K562 (cell line): Measurements from ENCODE around the gene PRMT5. TPM values are rescaled to one million over a fixed set of nuclear protein-coding genes. Genes with fewer than 3 reads are reported as not detected.
A peak's percentile ranks its signal among the peaks of the same experiment; 100 is the strongest.

Experiments used
- FOXJ2 ChIP-seq: fragments of 200-800 bp; sonication (Bioruptor generic); IDR thresholded peaks from 2 replicates; pipeline ENCODE4 v1.6.1; 2016; ENCODE audit warnings: missing genetic modification characterization, missing compliant biosample characterization
- FOXP1 ChIP-seq: sonication (generic); formaldehyde crosslinking; IDR thresholded peaks from 2 replicates; pipeline ENCODE4 v1.8.0; 2022; ENCODE audit warnings: mild to moderate bottlenecking, missing genetic modification reagents
- HMGN3 ChIP-seq: IDR thresholded peaks from 2 replicates; pipeline ENCODE4 v1.6.1; 2011; ENCODE audit warnings: borderline replicate concordance, low read depth, mild to moderate bottlenecking, mixed read lengths, low read length; ENCODE audit not compliant: insufficient read length; ENCODE audit errors: extremely low read depth
- IRF1 ChIP-seq: sonication (generic); formaldehyde crosslinking; IDR thresholded peaks from 2 replicates; pipeline ENCODE4 v1.8.0; 2022; ENCODE audit warnings: missing genetic modification reagents, mild to moderate bottlenecking, borderline replicate concordance
- L3MBTL2 ChIP-seq: fragments of 450-650 bp; IDR thresholded peaks from 2 replicates; pipeline ENCODE4 v1.6.1; 2016; ENCODE audit warnings: mild to moderate bottlenecking, moderate library complexity
- PTBP1 ChIP-seq: fragments of 200-400 bp; formaldehyde crosslinking; IDR thresholded peaks from 2 replicates; pipeline ENCODE4 v1.6.1; 2017; ENCODE audit warnings: low read depth, low read length
- RBBP5 ChIP-seq: fragments of 200-600 bp; sonication (generic); IDR thresholded peaks from 2 replicates; pipeline ENCODE4 v1.6.1; 2012; ENCODE audit warnings: borderline replicate concordance, mild to moderate bottlenecking, low read length, control low read depth, inconsistent platforms; ENCODE audit not compliant: insufficient read depth, poor library complexity, severe bottlenecking
- SMARCA4 ChIP-seq: fragments of 450-650 bp; IDR thresholded peaks from 2 replicates; pipeline ENCODE4 v1.6.1; 2016
- STAT6 ChIP-seq: sonication (generic); formaldehyde crosslinking; IDR thresholded peaks from 2 replicates; pipeline ENCODE4 v1.8.1; 2023; ENCODE audit warnings: mild to moderate bottlenecking, missing genetic modification reagents
- ZFP36 ChIP-seq: fragments of 150-350 bp; IDR thresholded peaks from 2 replicates; pipeline ENCODE4 v1.6.1; 2018; ENCODE audit warnings: low read length, low read depth; ENCODE audit not compliant: partially characterized antibody
- ZKSCAN1 ChIP-seq: fragments of 150-350 bp; IDR thresholded peaks from 2 replicates; pipeline ENCODE4 v1.6.1; 2016; ENCODE audit warnings: low read depth, low read length
- ZNF561 ChIP-seq: fragments of 450-650 bp; formaldehyde crosslinking; conservative IDR thresholded peaks from 2 replicates; pipeline ENCODE4 v1.4.0; 2020; ENCODE audit warnings: mild to moderate bottlenecking, moderate library complexity
- polyA plus RNA-seq, 8 experiments: library from polyadenylated mRNA; depleted of rRNA in 4 of 8; stranded (reverse) in 5 of 8; unstranded in 3 of 8; fragments of >200 nt; fragmentation: Nextera tagmentation in 2 of 8; fragmentation: Illumina TruSeq in 1 of 8; extraction: Ambion mirVana in 2 of 8; extraction: Trizol in 1 of 8; gene quantifications; 2 replicates each; pipeline versions ENCODE4 v1.2.1 to v1.2.3, GENCODE V29; 2011 to 2014; ENCODE audit warnings: inconsistent platforms in 1 of 8, missing spikeins in 1 of 8
- total RNA-seq, 7 experiments: library from RNA; depleted of rRNA in 6 of 7; stranded (reverse); fragments of >200 nt in 6 of 7; fragmentation: Illumina TruSeq in 2 of 7; extraction: Trizol in 2 of 7; gene quantifications; 2 replicates each; pipeline versions ENCODE4 v1.2.1 to v1.2.3, GENCODE V29; 2011 to 2021; ENCODE audit warnings: low replicate concordance in 1 of 7
- TF ChIP-seq, protein P1 (sequence below): fragments of 250-450 bp; sonication (Bioruptor Pico); IDR thresholded peaks from 2 replicates; pipeline ENCODE4 v1.4.0; 2020; ENCODE audit warnings: borderline replicate concordance
- TF ChIP-seq, protein P2 (sequence below): sonication (generic); formaldehyde crosslinking; IDR thresholded peaks from 2 replicates; pipeline ENCODE4 v1.9.0; 2022; ENCODE audit warnings: mild to moderate bottlenecking, missing genetic modification reagents
- TF ChIP-seq, protein P3 (sequence below): fragments of 250-450 bp; sonication (Bioruptor Pico); IDR thresholded peaks from 2 replicates; pipeline ENCODE4 v1.4.0; 2020
- TF ChIP-seq, protein P4 (sequence below): fragments of 250-450 bp; sonication (Bioruptor Pico); IDR thresholded peaks from 2 replicates; pipeline ENCODE4 v1.8.0; 2022; ENCODE audit warnings: moderate library complexity, mild to moderate bottlenecking, inconsistent platforms

PRMT5 gene
- total and polyA plus RNA-seq, 9 of the 15 experiments (the other 6 are each of a cell fraction or from before 2014, with no cell fraction given), result 114 to 552 (median 222) TPM

DNA sequence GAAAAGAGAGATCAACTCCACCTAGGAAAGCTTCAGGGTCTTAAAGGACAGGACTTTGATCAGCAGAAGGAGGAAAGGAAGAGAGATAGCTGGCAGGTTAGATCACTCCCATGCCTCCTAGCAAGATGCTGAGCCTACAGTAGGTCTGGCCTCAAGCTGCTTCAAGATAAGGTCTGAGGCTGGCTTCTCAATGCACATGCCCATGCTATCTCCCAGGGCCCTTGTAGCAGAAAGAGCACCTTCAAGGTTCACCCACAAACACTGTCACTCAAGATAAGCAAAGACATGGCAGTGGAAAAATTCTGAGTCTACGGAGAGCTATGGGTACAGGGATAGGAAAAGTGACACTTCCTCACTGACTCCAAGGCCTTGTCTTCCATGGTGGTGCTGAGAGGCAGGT is 31.8 kb downstream of the PRMT5 start (continued):
- TF ChIP-seq STAT6 (no peak), ZNF561 (CRISPR knock-in tag) (no peak), SMARCA4 (peak; percentile 88), HMGN3 (no peak), FOXP1 (CRISPR knock-in tag) (no peak), L3MBTL2 (peak; percentile 64), ZFP36 (no peak), RBBP5 (no peak), FOXJ2 (no peak), IRF1 (CRISPR knock-in tag) (no peak), ZKSCAN1 (no peak), PTBP1 (no peak)
- TF ChIP-seq, protein P1, sequence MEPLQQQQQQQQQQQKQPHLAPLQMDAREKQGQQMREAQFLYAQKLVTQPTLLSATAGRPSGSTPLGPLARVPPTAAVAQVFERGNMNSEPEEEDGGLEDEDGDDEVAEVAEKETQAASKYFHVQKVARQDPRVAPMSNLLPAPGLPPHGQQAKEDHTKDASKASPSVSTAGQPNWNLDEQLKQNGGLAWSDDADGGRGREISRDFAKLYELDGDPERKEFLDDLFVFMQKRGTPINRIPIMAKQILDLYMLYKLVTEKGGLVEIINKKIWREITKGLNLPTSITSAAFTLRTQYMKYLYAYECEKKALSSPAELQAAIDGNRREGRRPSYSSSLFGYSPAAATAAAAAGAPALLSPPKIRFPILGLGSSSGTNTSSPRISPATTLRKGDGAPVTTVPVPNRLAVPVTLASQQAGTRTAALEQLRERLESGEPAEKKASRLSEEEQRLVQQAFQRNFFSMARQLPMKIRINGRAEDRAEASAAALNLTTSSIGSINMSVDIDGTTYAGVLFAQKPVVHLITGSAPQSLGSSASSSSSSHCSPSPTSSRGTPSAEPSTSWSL, result no peak
- TF ChIP-seq, protein P2, sequence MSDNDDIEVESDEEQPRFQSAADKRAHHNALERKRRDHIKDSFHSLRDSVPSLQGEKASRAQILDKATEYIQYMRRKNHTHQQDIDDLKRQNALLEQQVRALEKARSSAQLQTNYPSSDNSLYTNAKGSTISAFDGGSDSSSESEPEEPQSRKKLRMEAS (CRISPR knock-in tag), result peak; percentile 84
- TF ChIP-seq, protein P3, sequence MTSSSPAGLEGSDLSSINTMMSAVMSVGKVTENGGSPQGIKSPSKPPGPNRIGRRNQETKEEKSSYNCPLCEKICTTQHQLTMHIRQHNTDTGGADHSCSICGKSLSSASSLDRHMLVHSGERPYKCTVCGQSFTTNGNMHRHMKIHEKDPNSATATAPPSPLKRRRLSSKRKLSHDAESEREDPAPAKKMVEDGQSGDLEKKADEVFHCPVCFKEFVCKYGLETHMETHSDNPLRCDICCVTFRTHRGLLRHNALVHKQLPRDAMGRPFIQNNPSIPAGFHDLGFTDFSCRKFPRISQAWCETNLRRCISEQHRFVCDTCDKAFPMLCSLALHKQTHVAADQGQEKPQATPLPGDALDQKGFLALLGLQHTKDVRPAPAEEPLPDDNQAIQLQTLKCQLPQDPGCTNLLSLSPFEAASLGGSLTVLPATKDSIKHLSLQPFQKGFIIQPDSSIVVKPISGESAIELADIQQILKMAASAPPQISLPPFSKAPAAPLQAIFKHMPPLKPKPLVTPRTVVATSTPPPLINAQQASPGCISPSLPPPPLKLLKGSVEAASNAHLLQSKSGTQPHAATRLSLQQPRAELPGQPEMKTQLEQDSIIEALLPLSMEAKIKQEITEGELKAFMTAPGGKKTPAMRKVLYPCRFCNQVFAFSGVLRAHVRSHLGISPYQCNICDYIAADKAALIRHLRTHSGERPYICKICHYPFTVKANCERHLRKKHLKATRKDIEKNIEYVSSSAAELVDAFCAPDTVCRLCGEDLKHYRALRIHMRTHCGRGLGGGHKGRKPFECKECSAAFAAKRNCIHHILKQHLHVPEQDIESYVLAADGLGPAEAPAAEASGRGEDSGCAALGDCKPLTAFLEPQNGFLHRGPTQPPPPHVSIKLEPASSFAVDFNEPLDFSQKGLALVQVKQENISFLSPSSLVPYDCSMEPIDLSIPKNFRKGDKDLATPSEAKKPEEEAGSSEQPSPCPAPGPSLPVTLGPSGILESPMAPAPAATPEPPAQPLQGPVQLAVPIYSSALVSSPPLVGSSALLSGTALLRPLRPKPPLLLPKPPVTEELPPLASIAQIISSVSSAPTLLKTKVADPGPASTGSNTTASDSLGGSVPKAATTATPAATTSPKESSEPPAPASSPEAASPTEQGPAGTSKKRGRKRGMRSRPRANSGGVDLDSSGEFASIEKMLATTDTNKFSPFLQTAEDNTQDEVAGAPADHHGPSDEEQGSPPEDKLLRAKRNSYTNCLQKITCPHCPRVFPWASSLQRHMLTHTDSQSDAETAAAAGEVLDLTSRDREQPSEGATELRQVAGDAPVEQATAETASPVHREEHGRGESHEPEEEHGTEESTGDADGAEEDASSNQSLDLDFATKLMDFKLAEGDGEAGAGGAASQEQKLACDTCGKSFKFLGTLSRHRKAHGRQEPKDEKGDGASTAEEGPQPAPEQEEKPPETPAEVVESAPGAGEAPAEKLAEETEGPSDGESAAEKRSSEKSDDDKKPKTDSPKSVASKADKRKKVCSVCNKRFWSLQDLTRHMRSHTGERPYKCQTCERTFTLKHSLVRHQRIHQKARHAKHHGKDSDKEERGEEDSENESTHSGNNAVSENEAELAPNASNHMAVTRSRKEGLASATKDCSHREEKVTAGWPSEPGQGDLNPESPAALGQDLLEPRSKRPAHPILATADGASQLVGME, result no peak
- TF ChIP-seq, protein P4, sequence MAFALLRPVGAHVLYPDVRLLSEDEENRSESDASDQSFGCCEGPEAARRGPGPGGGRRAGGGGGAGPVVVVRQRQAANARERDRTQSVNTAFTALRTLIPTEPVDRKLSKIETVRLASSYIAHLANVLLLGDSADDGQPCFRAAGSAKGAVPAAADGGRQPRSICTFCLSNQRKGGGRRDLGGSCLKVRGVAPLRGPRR (CRISPR knock-in tag), result no peak
